Mammary epithelial cell (primary cell): ENCODE results near the gene A2M.

ENCODE experiments used
- CTCF ChIP-seq, 2 donors: IDR thresholded peaks in 1 of 2; conservative IDR thresholded peaks in 1 of 2; 2 replicates each; pipeline ENCODE4 v1.5.1; 2011 to 2012; ENCODE audit warnings: inconsistent platforms in 2 of 2, low read length in 2 of 2, mild to moderate bottlenecking in 2 of 2, control low read depth in 1 of 2, low read depth in 1 of 2; ENCODE audit not compliant: insufficient read depth in 1 of 2; ENCODE audit errors: extremely low read depth in 1 of 2
- EZH2 ChIP-seq: IDR thresholded peaks from 2 replicates; pipeline ENCODE4 v1.6.1; 2012; ENCODE audit warnings: low read length, inconsistent platforms, borderline replicate concordance

- no peak for TF ChIP-seq EZH2
- TF ChIP-seq CTCF (conservative IDR thresholded peaks at IDR 0.05 in 1 of 2, IDR thresholded peaks at IDR 0.05 in 1 of 2; ENCODE audit: extremely low read depth in 1 of 2, insufficient read depth in 1 of 2, low read depth in 1 of 2, low read length in 2 of 2), result no peak
Measured at GRCh38 chr12:9066183-9066623, 49.5 kb downstream of the A2M start.
